HL-60 (cell line): Measurements from ENCODE around the gene SH3PXD2A.

Experiments used
- DNase-seq, 2 experiments: peaks; one replicate each; pipeline ENCODE4 v3.0.0-alpha.2; 2010 to 2020; ENCODE audit warnings: low read depth in 1 of 2, low spot score in 1 of 2
- H3K27ac ChIP-seq: fragments of 250-450 bp; sonication (Bioruptor Pico); replicated peaks from 2 replicates; pipeline ENCODE4 v1.5.1; 2020; ENCODE audit warnings: mild to moderate bottlenecking, moderate library complexity
- H3K27me3 ChIP-seq: fragments of 250-450 bp; sonication (Bioruptor Pico); 2 replicates; pipeline ENCODE4 v1.5.1; 2021; ENCODE audit warnings: mild to moderate bottlenecking, moderate library complexity; ENCODE audit not compliant: insufficient read depth, poor library complexity, severe bottlenecking
- H3K4me3 ChIP-seq: replicated peaks from 2 replicates; pipeline ENCODE4 v1.5.1; 2011; ENCODE audit warnings: mild to moderate bottlenecking, control low read depth, low read length; ENCODE audit not compliant: insufficient read depth
- GABPA ChIP-seq: IDR thresholded peaks from 2 replicates; pipeline ENCODE4 v1.6.1; 2012; ENCODE audit warnings: low read depth
- POLR2AphosphoS5 ChIP-seq: IDR thresholded peaks from 2 replicates; pipeline ENCODE4 v1.6.1; 2012; ENCODE audit warnings: low read depth
- SPI1 ChIP-seq: IDR thresholded peaks from 2 replicates; pipeline ENCODE4 v1.6.1; 2012; ENCODE audit warnings: low read depth, mild to moderate bottlenecking, borderline replicate concordance
- TF ChIP-seq, protein P1 (sequence below): IDR thresholded peaks from one replicate; pipeline ENCODE4 v1.5.1; 2011; ENCODE audit warnings: low read length, control low read depth, inconsistent platforms; ENCODE audit not compliant: insufficient read depth
- TF ChIP-seq, protein P2 (sequence below): IDR thresholded peaks from 2 replicates; pipeline ENCODE4 v1.6.1; 2012; ENCODE audit warnings: low read depth; ENCODE audit not compliant: insufficient replicate concordance

SH3PXD2A gene

DNA sequence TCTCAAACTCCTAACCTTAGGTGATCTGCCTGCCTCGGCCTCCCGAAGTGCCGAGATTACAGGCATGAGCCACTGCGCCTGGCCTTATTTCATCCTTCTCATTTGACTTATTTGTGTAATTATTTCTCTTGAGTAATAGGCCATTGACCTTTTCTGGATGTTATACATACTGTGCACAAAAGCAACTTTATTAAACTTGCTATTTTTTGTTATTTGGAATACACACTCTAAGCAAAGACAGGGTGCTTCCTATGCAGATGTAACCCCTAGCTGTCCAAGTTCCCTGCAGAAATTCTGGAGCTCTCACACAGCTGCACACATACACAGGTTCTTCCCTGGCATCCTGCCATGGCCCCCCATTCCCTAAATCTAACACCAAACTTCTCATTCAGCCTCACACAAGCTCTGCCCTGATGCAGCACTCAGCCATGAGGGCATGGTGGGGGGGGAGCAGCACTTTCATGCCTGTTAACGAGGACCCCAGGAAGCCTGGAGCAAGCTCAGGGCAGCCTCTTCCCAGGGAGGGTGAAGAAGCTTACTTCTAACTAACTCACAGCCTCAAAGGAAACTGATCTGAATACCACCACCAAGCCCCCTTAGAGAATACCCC lies 33.2 kb downstream of the SH3PXD2A start:
- DNase-seq = no peak
- no peak overlapping the region for H3K27ac ChIP-seq
- no peaks in the 10 kb centered on the region for H3K27me3 ChIP-seq
- TF ChIP-seq POLR2AphosphoS5 (no peak), GABPA (no peak), SPI1 (no peak)
- TF ChIP-seq, protein P1, sequence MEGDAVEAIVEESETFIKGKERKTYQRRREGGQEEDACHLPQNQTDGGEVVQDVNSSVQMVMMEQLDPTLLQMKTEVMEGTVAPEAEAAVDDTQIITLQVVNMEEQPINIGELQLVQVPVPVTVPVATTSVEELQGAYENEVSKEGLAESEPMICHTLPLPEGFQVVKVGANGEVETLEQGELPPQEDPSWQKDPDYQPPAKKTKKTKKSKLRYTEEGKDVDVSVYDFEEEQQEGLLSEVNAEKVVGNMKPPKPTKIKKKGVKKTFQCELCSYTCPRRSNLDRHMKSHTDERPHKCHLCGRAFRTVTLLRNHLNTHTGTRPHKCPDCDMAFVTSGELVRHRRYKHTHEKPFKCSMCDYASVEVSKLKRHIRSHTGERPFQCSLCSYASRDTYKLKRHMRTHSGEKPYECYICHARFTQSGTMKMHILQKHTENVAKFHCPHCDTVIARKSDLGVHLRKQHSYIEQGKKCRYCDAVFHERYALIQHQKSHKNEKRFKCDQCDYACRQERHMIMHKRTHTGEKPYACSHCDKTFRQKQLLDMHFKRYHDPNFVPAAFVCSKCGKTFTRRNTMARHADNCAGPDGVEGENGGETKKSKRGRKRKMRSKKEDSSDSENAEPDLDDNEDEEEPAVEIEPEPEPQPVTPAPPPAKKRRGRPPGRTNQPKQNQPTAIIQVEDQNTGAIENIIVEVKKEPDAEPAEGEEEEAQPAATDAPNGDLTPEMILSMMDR = no peak
- TF ChIP-seq, protein P2, sequence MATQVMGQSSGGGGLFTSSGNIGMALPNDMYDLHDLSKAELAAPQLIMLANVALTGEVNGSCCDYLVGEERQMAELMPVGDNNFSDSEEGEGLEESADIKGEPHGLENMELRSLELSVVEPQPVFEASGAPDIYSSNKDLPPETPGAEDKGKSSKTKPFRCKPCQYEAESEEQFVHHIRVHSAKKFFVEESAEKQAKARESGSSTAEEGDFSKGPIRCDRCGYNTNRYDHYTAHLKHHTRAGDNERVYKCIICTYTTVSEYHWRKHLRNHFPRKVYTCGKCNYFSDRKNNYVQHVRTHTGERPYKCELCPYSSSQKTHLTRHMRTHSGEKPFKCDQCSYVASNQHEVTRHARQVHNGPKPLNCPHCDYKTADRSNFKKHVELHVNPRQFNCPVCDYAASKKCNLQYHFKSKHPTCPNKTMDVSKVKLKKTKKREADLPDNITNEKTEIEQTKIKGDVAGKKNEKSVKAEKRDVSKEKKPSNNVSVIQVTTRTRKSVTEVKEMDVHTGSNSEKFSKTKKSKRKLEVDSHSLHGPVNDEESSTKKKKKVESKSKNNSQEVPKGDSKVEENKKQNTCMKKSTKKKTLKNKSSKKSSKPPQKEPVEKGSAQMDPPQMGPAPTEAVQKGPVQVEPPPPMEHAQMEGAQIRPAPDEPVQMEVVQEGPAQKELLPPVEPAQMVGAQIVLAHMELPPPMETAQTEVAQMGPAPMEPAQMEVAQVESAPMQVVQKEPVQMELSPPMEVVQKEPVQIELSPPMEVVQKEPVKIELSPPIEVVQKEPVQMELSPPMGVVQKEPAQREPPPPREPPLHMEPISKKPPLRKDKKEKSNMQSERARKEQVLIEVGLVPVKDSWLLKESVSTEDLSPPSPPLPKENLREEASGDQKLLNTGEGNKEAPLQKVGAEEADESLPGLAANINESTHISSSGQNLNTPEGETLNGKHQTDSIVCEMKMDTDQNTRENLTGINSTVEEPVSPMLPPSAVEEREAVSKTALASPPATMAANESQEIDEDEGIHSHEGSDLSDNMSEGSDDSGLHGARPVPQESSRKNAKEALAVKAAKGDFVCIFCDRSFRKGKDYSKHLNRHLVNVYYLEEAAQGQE = no peak
- no peak overlapping the region for H3K4me3 ChIP-seq

DNA sequence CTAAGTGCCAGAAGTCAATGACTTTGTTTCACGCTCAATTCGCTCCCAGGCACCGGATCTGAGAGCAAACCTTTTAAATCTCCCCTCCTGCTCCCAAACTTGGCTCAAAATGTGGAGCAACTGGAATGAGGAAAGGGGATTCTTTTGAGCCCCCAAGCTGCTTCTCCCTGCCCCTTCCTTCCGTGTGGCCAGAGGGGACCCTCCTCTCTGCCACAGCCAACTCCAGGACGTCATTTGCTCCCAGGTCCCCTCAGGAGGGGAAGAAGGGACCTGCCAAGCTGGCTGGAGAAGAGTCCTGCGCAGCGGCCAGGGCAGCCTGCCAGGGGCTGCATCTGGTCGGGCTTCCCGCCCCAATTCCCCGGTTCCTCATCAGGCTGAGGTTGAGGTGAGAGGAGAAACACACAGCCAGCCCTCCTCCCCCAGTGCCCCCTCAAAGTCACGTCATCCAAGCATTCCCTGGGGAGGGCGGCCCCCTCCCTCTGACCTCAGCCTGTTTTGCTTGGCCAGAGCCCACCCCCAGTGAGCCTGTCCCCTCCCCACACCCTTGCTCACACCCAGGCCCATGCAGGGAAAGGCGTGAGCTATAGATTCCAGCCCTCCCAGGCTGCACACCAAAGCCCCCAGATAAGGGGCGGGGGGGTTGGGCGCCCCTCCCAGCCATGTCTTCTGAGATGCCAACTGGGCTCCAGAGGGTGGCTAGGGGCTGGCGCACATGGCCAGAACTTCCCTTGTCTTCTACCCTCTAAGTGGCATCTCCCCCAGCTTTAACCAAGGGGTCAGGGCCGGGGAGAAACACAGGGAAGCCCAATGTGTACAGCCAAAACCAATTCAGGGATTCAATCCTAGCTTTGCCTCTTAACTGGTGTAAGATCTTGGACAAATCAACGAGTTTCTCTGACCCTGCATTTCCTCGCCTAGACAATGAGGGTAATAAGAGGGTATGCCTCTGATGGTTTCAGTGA lies 35.0 kb downstream of the SH3PXD2A start:
- Histone ChIP-seq H3K27me3 (no peaks in the 10 kb centered on the region), H3K4me3 (no peak overlapping the region), H3K27ac (no peak overlapping the region)
- TF ChIP-seq, protein P2 = no peak
- no peak for TF ChIP-seq GABPA
- no peak for TF ChIP-seq POLR2AphosphoS5
- TF ChIP-seq, protein P1 = no peak
- TF ChIP-seq SPI1 = no peak
- no peak for DNase-seq

DNA sequence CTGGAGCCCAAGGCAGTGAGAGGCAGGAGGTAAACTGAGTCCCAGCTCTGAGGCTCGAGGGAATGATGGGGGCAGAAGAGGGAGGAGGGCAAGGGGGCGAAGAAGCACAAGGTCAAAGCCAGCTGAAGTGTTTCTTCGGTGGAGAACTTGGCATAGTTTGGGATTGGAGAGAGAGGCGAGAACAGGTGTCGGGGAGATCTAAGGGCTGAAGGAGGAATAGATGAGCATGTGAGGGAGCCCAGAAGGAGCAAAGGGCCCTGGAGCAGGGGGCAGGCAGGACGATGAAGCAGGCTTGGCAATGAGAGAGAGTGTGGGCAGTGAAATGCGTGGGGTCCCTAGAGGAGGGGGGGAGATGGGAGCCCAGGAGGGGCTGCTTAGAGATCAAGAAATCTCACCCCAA lies 35.9 kb downstream of the SH3PXD2A start:
- DNase-seq = no peak
- TF ChIP-seq, protein P2 = no peak
- TF ChIP-seq, protein P1 = no peak
- TF ChIP-seq POLR2AphosphoS5 = no peak
- no peak for TF ChIP-seq GABPA
- TF ChIP-seq SPI1 = no peak
- Histone ChIP-seq H3K4me3 (no peak overlapping the region), H3K27ac (no peak overlapping the region), H3K27me3 (no peaks in the 10 kb centered on the region)
